ENCODE results near the gene MPHOSPH10. TPM values are rescaled to one million over a fixed set of nuclear protein-coding genes. Genes with fewer than 3 reads are reported as not detected.

Gene MPHOSPH10
- total RNA-seq, 1 donor from 2014 or later = 26.0 TPM

DNA sequence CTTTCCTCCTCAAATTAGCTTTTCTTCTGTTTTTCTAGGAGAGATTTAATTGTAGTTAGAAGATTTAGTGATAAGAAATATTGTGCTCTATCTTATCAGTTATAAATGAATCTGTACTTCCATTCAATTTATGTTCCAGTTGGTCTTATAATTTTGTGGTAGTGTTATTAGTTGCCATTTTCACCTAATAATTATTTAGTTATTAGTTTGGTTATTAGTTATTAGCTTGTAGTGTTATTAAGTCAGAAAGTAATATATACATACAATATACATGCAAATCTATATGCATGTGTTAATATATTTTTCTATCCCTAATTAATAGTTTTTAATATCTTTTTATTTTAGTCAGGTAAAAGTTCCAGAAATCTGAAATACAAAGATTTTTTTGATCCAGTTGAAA, 3.2 kb downstream of the MPHOSPH10 start:
- peaks cover 25% of the 10 kb centered on the region for H3K4me1 ChIP-seq
- H3K36me3 ChIP-seq = peaks cover 57% of the 10 kb centered on the region
- intact Hi-C loops (cut with DNase I) = no loop called here
- ATAC-seq (no peak), DNase-seq (no peak)
- no peaks in the 10 kb centered on the region for H3K9me3 ChIP-seq
- TF ChIP-seq, protein P1, sequence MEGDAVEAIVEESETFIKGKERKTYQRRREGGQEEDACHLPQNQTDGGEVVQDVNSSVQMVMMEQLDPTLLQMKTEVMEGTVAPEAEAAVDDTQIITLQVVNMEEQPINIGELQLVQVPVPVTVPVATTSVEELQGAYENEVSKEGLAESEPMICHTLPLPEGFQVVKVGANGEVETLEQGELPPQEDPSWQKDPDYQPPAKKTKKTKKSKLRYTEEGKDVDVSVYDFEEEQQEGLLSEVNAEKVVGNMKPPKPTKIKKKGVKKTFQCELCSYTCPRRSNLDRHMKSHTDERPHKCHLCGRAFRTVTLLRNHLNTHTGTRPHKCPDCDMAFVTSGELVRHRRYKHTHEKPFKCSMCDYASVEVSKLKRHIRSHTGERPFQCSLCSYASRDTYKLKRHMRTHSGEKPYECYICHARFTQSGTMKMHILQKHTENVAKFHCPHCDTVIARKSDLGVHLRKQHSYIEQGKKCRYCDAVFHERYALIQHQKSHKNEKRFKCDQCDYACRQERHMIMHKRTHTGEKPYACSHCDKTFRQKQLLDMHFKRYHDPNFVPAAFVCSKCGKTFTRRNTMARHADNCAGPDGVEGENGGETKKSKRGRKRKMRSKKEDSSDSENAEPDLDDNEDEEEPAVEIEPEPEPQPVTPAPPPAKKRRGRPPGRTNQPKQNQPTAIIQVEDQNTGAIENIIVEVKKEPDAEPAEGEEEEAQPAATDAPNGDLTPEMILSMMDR (IDR thresholded peaks at IDR 0.05) = no peak
- H3K4me3 ChIP-seq = no peak overlapping the region
- H3K27me3 ChIP-seq (ENCODE audit: low read depth) = no peaks in the 10 kb centered on the region
- H3K27ac ChIP-seq = no peak overlapping the region

- TF ChIP-seq, protein P1 (IDR thresholded peaks at IDR 0.05) = no peak
- H3K4me3 ChIP-seq = no peak overlapping the region
- intact Hi-C loops (cut with DNase I) = no loop called here
- DNase-seq (no peak), ATAC-seq (no peak)
- no peaks in the 10 kb centered on the region for H3K27me3 ChIP-seq (ENCODE audit: low read depth)
- no peaks in the 10 kb centered on the region for H3K9me3 ChIP-seq
- H3K27ac ChIP-seq = no peak overlapping the region
- peaks cover 83% of the 10 kb centered on the region for H3K36me3 ChIP-seq
- H3K4me1 ChIP-seq = peaks cover 13% of the 10 kb centered on the region
Measured at GRCh38 chr2:71136174-71136573, 5.7 kb downstream of the MPHOSPH10 start.

DNA sequence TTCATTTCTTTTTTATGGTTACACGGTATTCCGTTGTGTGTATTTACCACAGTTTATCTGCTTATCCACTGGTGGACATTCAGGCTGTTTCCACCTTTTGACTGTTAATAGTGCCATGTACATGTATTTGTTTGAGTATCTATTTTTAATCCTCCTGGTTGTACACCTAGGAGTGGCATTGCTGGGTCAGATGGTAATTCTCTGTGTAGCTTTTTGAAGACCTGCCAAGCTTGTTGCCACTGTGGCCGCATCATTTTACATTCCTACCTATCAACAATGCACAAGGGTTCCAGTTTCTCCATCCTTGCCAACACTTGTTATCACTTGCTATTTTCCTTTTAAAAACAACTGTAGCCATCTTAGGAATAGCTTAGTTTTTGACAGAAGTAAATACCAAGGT, 13.3 kb downstream of the MPHOSPH10 start:
- Histone ChIP-seq H3K9me3 (no peaks in the 10 kb centered on the region), H3K36me3 (peaks cover 100% of the 10 kb centered on the region), H3K4me3 (no peak overlapping the region), H3K4me1 (no peaks in the 10 kb centered on the region), H3K27me3 (ENCODE audit: low read depth) (no peaks in the 10 kb centered on the region), H3K27ac (no peak overlapping the region)
- ATAC-seq (no peak), DNase-seq (no peak)
- TF ChIP-seq, protein P1 (IDR thresholded peaks at IDR 0.05) = no peak
- intact Hi-C loops (cut with DNase I) = no loop called here

DNA sequence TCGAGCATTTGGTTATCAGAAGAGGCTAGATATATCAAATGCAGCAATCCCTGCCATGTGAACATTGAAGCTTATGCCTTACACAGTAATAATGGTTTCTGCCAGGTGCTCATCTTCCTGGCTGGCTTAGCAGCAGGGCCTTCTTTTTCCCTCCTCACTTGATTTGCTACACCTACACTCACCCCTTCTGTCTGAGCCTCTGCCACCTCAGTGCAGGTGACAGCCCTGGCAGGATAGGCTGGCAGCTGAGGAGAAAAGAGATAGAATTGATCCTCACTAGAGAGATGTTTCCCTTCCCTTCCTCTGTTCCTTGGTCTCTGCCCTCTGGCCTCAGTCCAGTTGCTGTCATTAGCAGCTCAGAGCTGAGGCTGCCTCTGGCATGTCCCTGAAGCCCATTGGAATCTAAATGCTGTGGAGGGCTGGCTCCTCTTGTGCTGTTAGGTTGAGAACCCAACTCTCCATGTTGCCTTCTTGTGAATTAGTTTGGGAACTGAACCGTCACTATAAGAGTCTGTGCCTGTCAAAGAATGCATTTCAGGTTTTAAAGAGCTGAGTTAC, 18.2 kb downstream of the MPHOSPH10 start:
- no peak overlapping the region for H3K4me3 ChIP-seq
- DNase-seq (no peak), ATAC-seq (no peak)
- no peaks in the 10 kb centered on the region for H3K4me1 ChIP-seq
- no peaks in the 10 kb centered on the region for H3K9me3 ChIP-seq
- intact Hi-C loops (cut with DNase I) = no loop called here
- TF ChIP-seq, protein P1 (IDR thresholded peaks at IDR 0.05) = no peak
- peaks cover 72% of the 10 kb centered on the region for H3K36me3 ChIP-seq
- H3K27me3 ChIP-seq (ENCODE audit: low read depth) = no peaks in the 10 kb centered on the region
- no peak overlapping the region for H3K27ac ChIP-seq

DNA sequence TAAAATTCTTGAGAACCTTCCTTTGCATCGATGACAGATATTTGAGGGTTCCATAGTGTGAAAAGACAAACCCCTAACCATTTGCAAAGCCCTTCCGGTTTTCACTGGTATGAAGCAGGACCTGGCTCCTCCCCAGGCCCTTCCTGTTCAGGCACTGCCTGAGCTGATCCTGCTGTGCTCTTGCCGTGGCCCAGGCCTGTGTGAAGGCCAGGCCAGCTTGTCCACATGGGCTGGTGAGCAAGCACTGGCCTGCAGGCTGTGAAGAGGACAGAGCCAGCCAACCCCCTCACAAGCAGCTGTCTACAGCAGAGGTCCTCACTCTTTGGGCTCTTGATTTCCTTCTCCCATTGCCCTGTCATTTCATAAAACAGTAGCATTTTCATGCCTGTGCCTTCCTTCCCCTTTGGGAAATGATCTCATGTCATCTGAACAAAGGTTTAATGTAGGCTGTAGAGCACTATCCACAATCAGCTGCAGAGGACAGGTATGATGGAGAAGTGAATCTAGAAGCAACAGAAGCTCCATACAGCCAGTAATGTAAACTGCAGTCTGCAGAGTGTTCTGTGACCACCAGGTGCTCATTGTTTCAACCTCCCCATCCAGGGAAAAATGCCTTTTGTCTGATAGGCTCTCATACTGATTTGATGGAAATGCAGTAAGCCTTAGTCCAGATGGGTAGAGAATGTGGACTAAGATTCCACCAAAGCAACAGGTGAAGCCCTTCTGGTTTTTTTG, 19.8 kb downstream of the MPHOSPH10 start:
- ATAC-seq (peak; percentile 31 to 64), DNase-seq (no peak)
- Histone ChIP-seq H3K4me1 (no peaks in the 10 kb centered on the region), H3K4me3 (no peak overlapping the region), H3K9me3 (no peaks in the 10 kb centered on the region), H3K36me3 (peaks cover 56% of the 10 kb centered on the region), H3K27me3 (ENCODE audit: low read depth) (no peaks in the 10 kb centered on the region), H3K27ac (no peak overlapping the region)
- TF ChIP-seq, protein P1 (IDR thresholded peaks at IDR 0.05) = no peak
- intact Hi-C loops (cut with DNase I) = no loop called here

Data from lower lobe of right lung (tissue), 2 donors.